Measurements from ENCODE around the gene ST6GALNAC3.

DNA sequence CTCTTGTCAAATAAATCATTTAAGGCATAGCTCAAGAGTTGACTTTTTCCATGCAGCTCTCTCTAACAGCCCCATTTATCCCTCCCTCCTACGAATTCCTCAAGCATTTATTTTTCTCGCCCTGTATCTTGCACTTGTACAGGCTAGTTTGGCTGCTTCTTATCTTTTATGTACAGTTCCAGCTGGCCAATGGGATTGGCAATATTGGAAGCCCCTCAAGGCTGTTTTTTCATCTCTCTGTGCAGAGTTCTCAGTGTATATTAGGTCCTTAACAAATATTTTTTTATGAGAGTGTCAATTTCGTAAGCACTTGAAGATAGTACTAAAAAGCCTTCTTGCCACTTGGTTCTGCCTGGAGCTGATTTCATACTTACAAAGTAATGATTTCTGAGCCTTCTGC is 356.0 kb downstream of the ST6GALNAC3 start:
- TF ChIP-seq ZNF768 (tag by site-specific recombination; IDR thresholded peaks at IDR 0.05) (no peak), ZNF16 (tag by site-specific recombination; IDR thresholded peaks at IDR 0.05; ENCODE audit: low read depth) (no peak)

Measured in HEK293 (cell line).